Stimulated activated CD8-positive, alpha-beta memory T cell treated with anti-CD3 and anti-CD28 coated beads, Interleukin-7, amount 100 ng/mL, for 4 hours (primary cell): Measurements from ENCODE around the gene SLIT1.

Source experiments
- DNase-seq, 2 donors: peaks; one replicate each; pipeline ENCODE4 v3.0.0-alpha.2; 2020; ENCODE audit warnings: low read depth in 2 of 2

SLIT1 gene

DNA sequence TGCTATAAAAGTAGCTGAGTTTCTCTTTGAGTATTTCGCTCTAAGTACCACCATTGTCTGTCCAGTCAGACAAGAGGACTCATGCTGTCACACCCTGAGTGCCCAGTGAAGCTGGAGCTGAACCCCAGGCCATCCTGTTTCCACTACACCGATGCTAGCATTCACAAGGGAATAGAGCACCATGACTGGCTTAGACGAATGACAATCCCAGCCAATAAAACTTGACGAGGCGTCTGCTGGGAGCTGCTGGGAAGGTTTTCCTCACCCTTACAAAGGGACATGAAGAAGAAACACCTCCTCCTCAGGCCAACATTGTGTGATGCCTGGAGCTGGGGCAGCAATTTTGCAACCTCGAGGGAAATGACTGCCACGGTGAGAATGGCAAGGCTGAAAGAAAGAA is 17.5 kb upstream of the SLIT1 start:
- no peak for DNase-seq

DNA sequence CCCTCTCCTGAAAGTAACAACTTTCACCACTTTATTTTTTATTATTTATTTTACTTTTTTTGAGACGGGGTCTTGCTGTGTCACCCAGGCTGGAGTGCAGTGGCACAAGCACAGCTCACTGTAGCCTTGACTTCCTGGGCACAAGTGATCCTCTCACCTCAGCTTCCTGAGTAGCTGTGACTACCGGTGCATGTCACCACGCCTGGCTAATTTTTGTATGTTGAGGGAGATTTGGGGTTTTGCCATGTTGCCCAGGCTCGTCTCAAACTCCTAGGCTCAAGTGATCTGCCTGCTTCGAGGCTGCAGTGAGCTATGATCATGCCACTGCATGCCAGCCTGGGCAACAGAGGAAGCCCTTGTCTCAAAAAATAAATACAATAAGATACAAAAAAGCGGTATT is 14.9 kb upstream of the SLIT1 start:
- no peak for DNase-seq

DNA sequence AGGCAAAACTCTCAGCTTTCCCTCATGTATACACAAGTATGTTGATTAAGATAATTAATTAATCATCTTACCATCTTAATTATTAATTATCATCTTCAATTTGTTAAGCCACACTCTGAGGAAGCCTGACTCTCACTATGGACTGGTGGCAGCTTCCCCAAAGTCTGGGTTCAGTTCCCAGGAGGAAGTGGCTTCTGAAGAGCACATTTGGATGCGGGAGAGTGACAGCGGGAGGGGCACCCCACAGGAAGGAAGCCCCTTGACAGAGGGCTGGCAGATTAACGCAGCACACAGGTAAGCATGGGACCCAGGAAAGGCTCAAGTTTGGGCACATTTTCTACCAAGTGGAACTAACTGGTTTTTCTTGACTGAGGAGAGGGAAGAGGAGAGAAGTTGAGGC is 13.4 kb upstream of the SLIT1 start:
- DNase-seq, result no peak

DNA sequence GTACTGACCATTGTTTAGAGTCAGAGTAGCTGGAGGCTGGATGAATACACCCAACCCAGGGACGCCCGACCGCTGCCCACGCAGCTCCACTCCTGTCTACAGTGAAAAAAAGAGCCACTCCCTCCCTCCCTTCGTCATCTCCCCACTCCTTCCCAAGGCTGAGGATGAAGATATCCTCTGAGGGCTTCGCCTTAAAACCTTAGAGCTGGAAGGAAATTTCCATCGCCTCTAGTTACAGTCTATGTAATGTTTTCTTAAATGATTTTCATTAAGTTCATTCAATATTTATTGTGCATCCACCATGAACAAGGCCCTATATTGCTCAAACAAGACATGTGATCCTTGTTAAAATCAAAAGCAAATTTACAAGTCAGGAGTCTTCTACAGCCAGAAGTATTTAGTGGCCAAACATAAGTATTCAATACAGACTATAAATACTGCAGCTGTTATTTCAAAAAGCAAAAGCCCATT is 11.3 kb upstream of the SLIT1 start:
- DNase-seq, result no peak

DNA sequence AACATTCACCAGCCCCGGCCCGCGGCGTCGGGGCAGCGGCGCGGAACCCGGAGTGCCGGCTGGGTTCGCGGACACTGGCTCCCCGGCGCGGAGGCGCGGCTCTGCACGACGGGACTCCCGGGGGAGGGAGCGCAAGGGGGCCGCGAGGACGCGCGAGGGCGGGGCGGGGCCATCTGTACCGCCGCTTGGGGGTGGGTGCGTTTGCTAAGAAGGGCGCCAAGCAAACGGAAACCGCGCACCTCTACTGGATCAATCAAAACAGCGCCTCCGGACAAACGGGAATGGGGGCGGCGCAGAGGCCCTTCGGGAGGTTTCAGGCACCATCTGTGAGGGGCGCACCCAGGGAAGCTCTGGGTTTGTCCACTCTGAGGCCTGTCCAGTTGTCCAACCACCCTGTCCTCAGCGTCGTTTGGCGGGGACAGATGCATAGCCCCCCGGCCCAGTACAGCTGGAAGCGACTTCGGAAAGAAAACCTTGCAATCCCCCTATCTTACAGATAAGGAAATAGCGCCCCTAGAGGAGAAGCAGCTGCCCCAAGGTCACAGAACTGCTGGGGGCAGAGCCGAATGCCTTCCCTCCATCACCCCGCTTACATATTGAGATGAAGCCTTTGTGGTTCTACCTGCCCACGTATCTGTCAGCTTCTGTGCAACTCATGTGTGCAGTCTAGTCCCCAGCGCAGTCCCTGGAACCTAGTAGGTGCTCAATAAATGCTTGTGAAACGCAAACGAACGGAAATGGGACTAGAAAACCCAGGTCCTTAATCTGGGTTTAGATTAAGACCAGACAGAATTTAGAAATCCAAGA is 10.7 kb upstream of the SLIT1 start:
- DNase-seq, result peak; percentile 55 to 66

DNA sequence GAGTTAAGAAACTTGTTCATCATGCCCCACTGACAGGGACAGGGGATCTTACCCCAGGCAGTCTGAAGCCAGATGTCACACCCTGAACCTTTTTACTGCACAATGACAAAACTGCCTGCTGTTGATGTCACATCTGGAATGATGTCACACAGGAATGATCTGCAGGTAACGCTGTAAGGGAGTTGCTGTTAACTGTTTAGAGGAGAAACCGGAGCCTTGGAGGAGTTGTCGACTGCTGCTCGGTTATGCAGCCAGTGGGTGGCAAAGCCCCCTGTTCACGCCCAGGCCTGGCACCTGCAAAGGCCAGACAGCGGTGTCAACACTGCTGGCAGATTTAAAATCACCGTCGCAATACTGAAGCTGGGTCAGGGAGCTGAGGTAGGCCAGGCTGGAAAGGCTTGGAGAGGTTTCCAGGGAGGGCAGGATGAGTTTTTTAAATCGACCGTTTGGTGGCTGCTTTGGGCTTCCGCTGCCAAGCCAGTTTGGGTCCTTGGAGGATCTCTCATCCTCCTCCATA is 10.0 kb upstream of the SLIT1 start:
- DNase-seq, result no peak

DNA sequence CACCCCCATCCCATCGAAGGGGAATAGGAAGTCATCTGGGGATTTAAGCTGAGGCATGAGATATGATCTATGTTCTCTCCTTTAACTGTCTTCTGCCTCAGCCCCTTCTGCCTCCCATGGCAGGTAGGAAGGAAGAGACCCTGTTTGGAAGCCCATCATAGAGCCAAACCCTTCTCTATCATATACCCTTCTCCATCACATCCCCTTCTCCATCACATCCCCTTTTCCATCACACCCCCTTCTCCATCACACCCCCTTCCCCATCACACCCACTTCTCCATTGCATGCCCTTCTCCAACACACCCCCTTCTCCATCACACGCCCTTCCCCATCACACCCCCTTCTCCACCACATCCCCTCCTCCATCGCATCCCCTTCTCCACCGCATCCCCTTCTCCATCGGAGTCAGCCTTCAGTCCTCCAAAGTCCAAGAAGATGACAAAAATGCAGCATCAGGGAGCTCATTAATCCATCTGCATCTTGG is 7.2 kb upstream of the SLIT1 start:
- DNase-seq, result no peak

DNA sequence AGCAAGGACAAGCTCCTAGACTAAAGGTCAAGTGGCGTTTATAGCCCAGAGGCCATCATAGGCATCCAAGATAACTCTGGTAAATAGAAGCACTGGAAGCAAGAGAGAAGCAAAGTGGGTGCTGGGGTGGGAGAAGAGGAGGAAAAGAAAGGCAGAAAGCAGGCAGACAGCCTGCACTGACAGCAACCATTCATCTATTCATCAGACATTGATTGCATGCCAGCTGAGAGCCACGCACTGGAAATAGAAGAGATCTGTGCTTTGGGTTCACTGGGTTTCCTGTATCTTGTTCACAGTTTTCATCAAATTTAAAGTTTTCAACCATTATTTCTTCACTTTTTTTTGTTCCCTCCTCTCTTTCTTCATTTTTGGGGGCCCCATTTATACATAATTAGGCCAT is 4.7 kb upstream of the SLIT1 start:
- DNase-seq, result no peak

DNA sequence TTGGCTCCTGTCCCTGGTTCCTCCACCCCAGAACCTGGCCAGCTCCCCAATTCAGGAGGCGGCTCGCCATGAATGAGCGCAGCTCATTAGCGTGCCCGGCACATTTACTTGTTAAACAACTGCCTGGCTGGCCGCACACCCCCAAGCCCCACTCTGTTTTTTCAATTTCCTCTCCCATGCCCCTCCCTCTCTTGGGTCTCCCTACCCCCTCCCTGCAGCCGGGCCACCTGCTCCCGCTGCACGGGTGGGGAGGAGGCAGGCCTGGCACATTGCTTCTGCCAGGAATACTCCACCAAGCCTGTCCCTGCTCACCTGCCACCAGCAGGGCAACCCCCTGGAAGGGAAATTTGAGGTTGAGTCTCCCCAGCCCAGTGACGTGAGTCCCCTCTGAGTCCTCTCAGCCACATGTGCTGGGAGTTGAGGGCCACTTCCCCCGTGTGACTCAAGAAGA is 2.5 kb upstream of the SLIT1 start:
- DNase-seq, result no peak

DNA sequence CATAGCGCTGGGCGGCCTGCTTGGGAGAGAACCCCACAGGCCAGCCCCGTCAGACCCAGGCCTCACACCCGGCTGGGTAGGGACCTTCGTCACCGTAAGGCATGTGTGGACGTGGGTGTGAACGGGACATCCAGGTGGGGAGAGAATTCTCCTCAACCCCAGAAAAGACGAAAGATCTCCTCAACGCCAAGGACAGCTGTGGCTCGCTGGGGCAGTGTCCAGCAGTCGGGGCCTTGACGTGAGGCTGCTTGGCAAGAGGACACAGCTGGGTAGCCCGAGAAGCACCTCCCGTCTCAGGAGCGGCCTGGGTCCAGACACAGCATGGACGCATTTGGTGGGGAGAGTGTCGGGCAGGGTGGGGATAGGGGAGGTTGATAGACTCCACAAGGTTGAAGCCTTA is 1.2 kb upstream of the SLIT1 start:
- DNase-seq, result no peak

DNA sequence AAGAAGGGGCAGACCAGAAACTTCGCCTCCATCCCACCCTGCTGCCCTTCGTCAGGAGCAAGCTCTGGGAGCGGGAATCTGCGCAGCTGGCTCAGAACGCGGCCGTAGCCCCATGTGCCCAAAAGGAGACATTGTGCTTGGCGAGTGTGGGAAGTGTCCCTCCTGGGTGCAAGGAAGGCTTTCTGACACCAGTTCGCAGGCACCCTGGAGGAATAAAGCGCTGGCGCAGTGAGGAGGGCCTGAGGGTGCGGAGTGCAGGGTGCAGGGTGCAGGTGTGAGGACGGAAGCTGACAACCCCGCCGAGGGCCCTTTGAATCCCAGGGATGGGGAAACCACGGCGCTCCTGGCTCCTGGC is 811 bp downstream of the SLIT1 start:
- no peak for DNase-seq

DNA sequence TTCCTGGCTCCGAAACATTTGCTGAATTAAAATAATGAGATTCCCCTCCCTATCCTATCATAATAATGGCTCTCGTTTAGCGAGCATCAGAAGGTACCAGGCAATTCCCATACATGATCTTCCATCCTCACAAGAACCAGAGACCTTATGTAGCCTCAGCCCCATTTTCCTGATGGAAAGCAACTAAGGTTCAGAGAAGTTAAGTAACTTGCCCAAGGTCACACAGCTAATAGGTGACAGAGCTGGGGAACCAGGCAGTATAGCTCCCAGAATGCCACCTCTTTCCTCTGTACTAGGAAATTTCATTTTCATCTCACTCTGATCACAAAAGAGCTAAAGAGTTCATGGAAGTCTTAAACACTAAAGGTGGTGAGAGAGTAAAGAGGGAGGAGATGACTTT is 2.4 kb downstream of the SLIT1 start:
- DNase-seq, result no peak

DNA sequence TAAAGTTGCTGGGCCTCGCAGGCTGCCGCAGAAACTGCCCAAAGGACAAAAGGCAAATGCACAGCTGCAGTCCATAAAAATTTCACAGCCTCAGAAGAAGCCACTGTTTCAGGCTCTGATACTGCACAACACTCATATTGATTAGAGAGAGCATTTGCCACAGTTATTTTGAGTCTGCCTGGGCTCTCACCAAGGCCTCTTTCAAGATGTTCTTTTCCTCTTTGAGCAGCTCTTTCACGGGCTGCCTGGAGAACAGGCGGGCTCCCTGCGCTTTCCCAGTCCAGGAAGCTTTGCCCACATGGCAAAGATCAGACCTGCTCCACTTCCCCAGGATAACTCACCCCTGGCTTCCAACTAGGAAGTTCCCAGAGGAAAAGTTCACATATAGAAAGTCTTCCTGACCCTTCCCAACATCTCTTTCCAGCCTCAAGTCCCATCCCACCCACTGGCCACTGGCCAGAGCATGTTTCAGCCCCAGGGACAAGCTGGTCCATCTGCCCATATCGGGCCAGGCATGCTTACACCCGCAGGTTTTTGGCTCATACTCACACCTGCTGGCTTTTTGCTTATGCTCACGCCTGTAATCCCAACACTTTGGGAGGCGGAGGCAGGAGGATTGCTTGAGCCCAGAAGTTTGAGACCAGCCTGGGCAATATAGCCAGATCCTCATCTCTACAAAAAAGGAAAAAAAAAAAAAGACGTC is 3.3 kb downstream of the SLIT1 start:
- no peak for DNase-seq

DNA sequence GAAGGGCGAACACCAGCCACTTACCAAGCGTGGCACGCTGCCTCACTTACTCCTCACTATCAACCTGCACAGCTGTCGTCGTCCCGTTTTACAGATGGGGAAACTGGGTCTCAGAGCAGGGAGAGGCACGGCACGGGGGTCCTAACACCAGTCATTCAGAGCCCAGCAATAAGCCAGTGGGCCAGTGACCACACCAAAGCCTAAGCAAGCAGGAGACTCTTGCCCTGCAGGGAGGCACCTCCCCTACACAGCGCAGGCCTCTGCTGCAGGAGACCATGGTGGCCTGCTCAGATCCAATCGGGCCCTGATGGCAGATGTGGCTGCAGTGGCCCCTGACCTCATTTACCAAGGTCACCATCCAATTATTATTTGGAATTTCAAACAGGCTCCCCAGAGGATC is 4.8 kb downstream of the SLIT1 start:
- DNase-seq, result no peak

DNA sequence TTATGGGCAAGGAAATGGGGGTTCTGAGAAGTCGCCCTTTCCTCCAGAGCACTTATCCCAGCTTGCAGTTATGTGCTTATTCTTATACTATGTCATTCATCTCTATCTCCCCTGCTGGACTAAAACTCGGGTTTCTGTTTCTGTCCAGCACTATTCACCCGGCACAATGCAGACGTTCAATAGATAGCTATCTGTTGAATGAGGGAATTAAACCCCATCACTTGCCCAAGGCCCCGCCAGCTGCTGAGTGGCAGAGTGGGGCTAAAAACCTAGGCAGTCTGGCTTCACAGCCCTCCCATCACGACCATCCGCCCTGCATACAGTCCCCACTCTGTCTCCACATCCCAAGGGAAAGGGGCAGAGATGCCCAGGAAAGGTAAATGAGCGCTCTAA is 5.4 kb downstream of the SLIT1 start:
- no peak for DNase-seq

DNA sequence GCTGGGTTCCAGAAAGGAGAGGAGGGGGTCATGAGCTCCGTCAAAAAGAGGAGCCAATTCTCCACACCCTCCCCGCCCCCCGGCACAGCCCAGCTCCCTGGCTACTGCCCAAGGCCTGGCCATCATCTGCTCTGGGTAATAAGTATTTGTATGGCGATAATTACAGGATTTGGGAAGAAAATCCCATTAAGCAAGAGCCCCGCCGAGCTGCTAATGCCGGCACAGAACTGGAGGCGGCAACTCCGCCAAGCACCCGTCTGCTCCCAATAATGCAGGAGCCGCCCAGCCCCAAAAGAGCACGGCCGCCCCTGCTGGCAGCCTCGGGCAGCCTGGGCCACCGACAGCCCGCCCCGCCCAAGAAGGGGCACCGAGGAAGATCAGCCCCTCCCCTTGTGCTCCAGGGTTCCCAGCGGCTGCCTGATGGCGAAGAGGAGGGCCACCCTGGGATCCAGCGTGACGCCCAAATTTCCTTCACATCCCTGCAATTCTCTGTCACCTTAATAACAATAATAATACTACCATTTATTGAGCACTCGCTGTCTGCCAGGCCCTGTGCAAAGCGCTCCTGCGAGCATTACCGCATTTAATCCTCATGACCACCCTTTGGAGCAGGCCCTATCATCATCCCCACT is 5.9 kb downstream of the SLIT1 start:
- DNase-seq, result no peak

DNA sequence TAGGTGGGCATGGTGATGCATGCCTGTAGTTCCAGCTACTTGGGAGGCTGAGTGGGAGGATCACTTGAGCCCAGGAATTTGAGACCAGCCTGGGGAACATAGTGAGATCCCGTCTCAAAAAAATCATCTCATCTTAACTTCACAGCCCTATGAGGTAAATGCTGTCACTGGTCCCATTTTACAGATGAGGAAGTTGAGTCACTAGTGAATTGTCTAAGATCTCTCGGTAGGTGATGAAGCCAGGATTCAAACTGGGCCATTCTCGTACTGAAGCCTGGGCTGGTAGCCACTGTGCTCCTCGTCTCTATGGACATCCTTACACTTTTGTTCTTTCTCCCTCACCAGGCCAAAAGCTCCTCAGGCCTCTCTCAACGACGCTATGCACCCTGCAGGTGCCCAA is 6.4 kb downstream of the SLIT1 start:
- DNase-seq, result no peak

DNA sequence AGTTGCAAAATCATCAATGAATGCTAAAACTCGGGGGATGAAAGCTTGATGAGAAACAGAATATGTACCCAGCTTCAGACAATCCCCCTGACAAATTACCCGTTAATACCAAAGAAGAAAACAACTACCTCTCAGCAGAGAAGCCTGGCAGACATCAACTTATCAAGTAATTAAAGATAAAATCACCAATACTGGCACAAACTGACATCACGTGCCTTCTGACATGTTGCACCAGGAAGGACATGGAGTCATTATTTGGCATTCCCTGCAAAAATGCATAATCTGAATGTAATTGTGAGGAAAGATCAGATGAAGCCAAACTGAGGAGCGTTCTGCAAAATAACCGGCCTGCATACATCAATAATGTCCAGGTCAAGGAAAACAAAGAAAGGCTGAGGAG is 7.7 kb downstream of the SLIT1 start:
- no peak for DNase-seq

DNA sequence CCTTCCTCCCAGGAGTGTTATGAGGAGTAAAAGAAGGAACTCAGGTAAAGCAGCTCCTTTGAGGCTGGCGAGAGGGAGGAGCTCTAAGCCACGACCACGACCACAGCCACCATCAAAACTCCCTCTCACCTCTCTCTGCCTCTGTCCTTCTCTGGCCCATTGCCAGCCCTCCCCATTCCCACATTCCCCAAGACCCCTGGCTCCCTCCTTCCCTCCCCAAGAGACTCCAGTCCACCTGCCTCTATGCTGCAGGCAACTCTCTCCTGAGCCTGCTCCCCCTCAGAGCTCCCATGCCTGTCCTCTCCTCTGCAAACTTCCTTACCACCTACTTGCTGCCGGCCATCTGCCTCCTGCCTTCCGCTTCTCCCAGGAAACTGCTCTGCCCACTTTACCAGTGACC is 9.5 kb downstream of the SLIT1 start:
- no peak for DNase-seq

DNA sequence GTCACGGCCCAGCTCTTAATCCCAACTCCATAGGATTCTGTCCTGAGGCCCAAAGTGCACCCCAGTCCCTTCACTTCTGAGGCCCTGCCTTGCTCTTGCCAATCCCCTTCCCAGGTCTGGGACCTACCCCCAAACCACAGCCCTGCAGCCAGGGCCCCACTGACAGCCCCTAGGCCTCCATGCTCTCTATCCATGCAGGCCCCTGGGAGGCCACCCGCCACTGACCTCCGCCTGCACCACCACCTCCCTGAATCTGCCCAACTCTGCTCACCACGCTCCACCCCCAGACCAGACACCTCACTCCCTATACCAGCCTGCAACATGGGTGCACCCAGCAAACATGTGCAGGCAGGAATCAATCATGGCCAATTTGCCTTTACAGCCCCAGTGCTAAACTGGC is 10.2 kb downstream of the SLIT1 start:
- DNase-seq, result no peak

DNA sequence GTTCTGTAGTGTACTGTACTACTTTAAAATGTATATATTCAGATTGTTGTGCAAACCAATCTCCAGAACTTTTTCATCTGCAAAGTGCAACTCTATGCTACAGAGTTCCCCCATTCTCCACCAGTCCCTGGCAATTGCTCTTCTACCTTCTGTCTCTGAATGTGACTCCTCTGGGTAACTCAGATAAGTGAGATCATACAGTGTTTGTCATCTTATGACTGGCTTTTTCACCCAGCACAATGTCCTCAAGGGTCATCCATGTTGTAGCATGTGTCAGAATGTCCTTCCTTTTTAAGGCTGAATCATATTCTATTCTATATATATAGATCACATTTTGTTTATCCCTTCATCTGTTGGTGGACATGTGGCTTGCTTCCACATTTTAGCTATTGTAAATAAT is 10.8 kb downstream of the SLIT1 start:
- no peak for DNase-seq

DNA sequence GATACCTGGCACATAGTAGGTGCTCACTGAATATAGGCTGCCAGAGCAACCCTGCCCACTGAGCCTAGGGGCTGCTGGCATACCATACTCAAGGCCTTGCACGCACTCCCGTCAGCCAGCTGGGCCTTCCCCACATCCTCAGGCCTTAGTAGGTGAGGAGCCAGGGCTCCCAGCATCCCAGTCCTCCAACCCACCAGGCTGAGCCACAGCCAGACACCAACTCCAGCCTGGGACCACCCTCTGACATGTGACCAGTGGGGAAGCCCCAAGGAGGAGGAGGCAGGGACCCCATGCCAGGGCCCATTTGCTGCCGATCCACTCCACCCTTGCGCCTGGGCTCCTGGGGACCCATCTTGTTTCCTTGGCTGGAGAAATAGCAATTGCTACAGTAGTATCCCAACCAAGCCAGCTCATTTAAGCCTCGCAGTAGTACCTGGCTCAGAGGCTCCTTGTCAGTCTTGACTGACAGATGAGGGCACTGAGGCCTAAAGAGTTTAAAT is 11.4 kb downstream of the SLIT1 start:
- no peak for DNase-seq
